Liver (tissue), 9 donors: Measurements from ENCODE around the gene METTL13. TPM values are rescaled to one million over a fixed set of nuclear protein-coding genes. Genes with fewer than 3 reads are reported as not detected.

Source experiments
- DNase-seq: peaks from one replicate; pipeline ENCODE4 v3.0.0-alpha.2; 2017; ENCODE audit warnings: low spot score
- H3K27ac ChIP-seq, 2 donors: one replicate each; pipeline ENCODE4 v1.7.0; 2013; ENCODE audit warnings: inconsistent platforms in 2 of 2, low read length in 2 of 2, control low read depth in 1 of 2, low read depth in 1 of 2, mild to moderate bottlenecking in 1 of 2
- H3K27me3 ChIP-seq, 4 donors: one replicate each; pipeline versions ENCODE4 v1.6.1 to v1.7.0; 2013; ENCODE audit warnings: low read length in 3 of 4, inconsistent platforms in 1 of 4, mild to moderate bottlenecking in 1 of 4, moderate library complexity in 1 of 4; ENCODE audit not compliant: control insufficient read depth in 4 of 4, insufficient read depth in 4 of 4
- H3K36me3 ChIP-seq, 4 donors: one replicate each; pipeline versions ENCODE4 v1.6.1 to v1.7.0; 2013; ENCODE audit warnings: low read length in 3 of 4, mild to moderate bottlenecking in 3 of 4, low read depth in 1 of 4, moderate library complexity in 1 of 4; ENCODE audit not compliant: control insufficient read depth in 4 of 4, insufficient read depth in 3 of 4
- H3K4me1 ChIP-seq, 4 donors: one replicate each; pipeline versions ENCODE4 v1.6.1 to v1.7.0; 2013; ENCODE audit warnings: low read length in 3 of 4, mild to moderate bottlenecking in 3 of 4, moderate library complexity in 1 of 4; ENCODE audit not compliant: control insufficient read depth in 4 of 4, insufficient read depth in 4 of 4
- H3K4me3 ChIP-seq, 3 donors: one replicate each; pipeline versions ENCODE4 v1.6.1 to v1.7.0; 2013; ENCODE audit warnings: low read length in 3 of 3, control low read depth in 1 of 3, low read depth in 1 of 3, mild to moderate bottlenecking in 1 of 3
- H3K9ac ChIP-seq, 2 donors: one replicate each; pipeline ENCODE4 v1.7.0; 2013; ENCODE audit warnings: low read length in 2 of 2, mild to moderate bottlenecking in 2 of 2, moderate library complexity in 2 of 2, control low read depth in 1 of 2, low read depth in 1 of 2
- H3K9me3 ChIP-seq, 4 donors: one replicate each; pipeline versions ENCODE4 v1.6.1 to v1.7.0; 2013; ENCODE audit warnings: low read length in 3 of 4; ENCODE audit not compliant: control insufficient read depth in 4 of 4
- FOXA1 ChIP-seq: IDR thresholded peaks from 2 replicates; pipeline ENCODE4 v1.6.1; 2016; ENCODE audit warnings: antibody characterized with exemption
- GABPA ChIP-seq, 2 donors: IDR thresholded peaks in 1 of 2; conservative IDR thresholded peaks in 1 of 2; 2 replicates each; pipeline ENCODE4 v1.6.1; 2016; ENCODE audit warnings: antibody characterized with exemption in 2 of 2, mild to moderate bottlenecking in 1 of 2, moderate library complexity in 1 of 2
- HNF4A ChIP-seq, 2 donors: conservative IDR thresholded peaks; 2 replicates each; pipeline ENCODE4 v1.6.1; 2016; ENCODE audit warnings: antibody characterized with exemption in 2 of 2, mild to moderate bottlenecking in 2 of 2
- HNF4G ChIP-seq: IDR thresholded peaks from 2 replicates; pipeline ENCODE4 v1.6.1; 2016; ENCODE audit warnings: antibody characterized with exemption
- JUND ChIP-seq, 2 donors: IDR thresholded peaks; 2 replicates each; pipeline ENCODE4 v1.6.1; 2016; ENCODE audit warnings: antibody characterized with exemption in 2 of 2
- NR2F2 ChIP-seq: IDR thresholded peaks from 2 replicates; pipeline ENCODE4 v1.6.1; 2016; ENCODE audit warnings: antibody characterized with exemption
- RAD21 ChIP-seq, 2 donors: IDR thresholded peaks; 2 replicates each; pipeline ENCODE4 v1.6.1; 2016; ENCODE audit warnings: antibody characterized with exemption in 2 of 2, mild to moderate bottlenecking in 2 of 2
- RXRA ChIP-seq, 2 donors: IDR thresholded peaks; 2 replicates each; pipeline ENCODE4 v1.6.1; 2017 to 2018; ENCODE audit warnings: antibody characterized with exemption in 2 of 2, mild to moderate bottlenecking in 1 of 2
- SP1 ChIP-seq: IDR thresholded peaks from 2 replicates; pipeline ENCODE4 v1.6.1; 2018; ENCODE audit warnings: antibody characterized with exemption, mild to moderate bottlenecking
- TAF1 ChIP-seq: conservative IDR thresholded peaks from 2 replicates; pipeline ENCODE4 v1.6.1; 2016; ENCODE audit warnings: antibody characterized with exemption, mild to moderate bottlenecking
- WGBS: extraction: QIAGEN DNeasy Blood & Tissue Kit; methylation state at CpG from one replicate; pipeline ENCODE4 v1.1.7; 2013; 5-methylcytosine and 5-hydroxymethylcytosine counted together
- polyA plus RNA-seq, 2 donors: library from polyadenylated mRNA; stranded (reverse) in 1 of 2; unstranded in 1 of 2; fragments of 200-250 nt in 1 of 2; fragments of >200 nt in 1 of 2; fragmentation: Nextera tagmentation in 1 of 2; extraction: Ambion mirVana in 1 of 2; gene quantifications; one replicate each; pipeline versions ENCODE4 v1.2.1 to v1.2.3, GENCODE V29; 2013 to 2015
- total RNA-seq, 2 donors: library from RNA; depleted of rRNA; stranded (reverse); fragments of >200 nt; gene quantifications; one replicate each; pipeline ENCODE4 v1.2.3, GENCODE V29; 2014
- TF ChIP-seq, protein P1 (sequence below): IDR thresholded peaks from 2 replicates; pipeline ENCODE4 v1.6.1; 2016; ENCODE audit warnings: antibody characterized with exemption
- TF ChIP-seq, protein P2 (sequence below): fragments of 150-350 bp; IDR thresholded peaks from 2 replicates; pipeline ENCODE4 v1.5.1; 2017; ENCODE audit warnings: improper control_type of control experiment, low read depth, low read length; ENCODE audit not compliant: missing input control
- TF ChIP-seq, protein P3 (sequence below): IDR thresholded peaks from 2 replicates; pipeline ENCODE4 v1.6.1; 2016; ENCODE audit warnings: antibody characterized with exemption
- TF ChIP-seq, protein P4 (sequence below): IDR thresholded peaks from 2 replicates; pipeline ENCODE4 v1.6.1; 2016; ENCODE audit warnings: antibody characterized with exemption, mild to moderate bottlenecking
- TF ChIP-seq, protein P5 (sequence below): IDR thresholded peaks from 2 replicates; pipeline ENCODE4 v1.6.1; 2016; ENCODE audit warnings: antibody characterized with exemption
- donor health status: healthy.
- donor health status: healthy.
- donor health status: healthy.
- donor health status: healthy.
- donor health status: healthy.

Gene METTL13
- total and polyA plus RNA-seq, 4 donors, result 10.5 to 16.1 (median 13.4) TPM

DNA sequence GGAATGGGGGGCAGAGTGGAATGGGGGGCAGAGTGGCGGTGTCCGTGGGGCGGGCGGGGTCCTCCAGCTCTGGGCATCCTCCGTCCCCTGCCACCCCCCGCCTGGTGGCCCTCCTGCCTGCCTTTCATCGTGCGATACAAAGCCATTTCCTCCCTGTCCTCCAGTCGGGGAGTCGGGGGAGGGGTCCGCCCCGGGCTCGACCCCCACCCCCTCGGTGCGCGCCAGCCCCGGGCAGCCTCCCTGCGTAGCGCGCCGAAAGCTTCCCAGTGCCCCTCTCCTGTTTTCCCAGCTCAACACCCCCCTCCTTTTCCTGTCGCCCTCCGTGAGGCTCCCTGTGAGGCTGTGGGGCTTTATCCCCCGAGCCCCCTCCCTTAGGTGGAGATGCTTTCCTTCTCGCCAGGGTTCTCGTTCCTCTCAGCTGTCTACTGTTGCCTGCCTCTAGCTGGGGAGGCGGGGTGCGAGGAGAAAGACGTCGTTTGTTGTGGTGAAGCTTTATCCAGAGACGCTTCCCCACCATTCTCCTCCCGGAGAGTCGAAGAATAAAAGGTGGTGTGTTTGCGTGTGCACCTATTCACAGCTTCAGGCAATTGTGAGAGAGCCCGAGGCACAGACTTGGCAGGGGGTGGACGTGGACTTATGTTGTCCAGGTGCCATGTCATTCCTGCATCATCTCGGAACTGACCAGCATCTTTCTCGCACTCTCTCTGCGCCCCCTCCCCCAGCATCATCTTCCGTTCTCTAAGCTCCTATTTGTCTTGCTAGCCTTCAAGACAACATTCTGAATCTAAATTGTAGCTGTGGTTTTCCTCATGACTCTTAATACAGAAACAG is 60.7 kb downstream of the METTL13 start (continued):
- TF ChIP-seq, protein P1, sequence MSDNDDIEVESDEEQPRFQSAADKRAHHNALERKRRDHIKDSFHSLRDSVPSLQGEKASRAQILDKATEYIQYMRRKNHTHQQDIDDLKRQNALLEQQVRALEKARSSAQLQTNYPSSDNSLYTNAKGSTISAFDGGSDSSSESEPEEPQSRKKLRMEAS, result no peak
- TF ChIP-seq NR2F2, result no peak
- TF ChIP-seq GABPA (IDR thresholded peaks at IDR 0.05 in 1 of 2, conservative IDR thresholded peaks at IDR 0.05 in 1 of 2), result no peak
- no peak for TF ChIP-seq FOXA1

DNA sequence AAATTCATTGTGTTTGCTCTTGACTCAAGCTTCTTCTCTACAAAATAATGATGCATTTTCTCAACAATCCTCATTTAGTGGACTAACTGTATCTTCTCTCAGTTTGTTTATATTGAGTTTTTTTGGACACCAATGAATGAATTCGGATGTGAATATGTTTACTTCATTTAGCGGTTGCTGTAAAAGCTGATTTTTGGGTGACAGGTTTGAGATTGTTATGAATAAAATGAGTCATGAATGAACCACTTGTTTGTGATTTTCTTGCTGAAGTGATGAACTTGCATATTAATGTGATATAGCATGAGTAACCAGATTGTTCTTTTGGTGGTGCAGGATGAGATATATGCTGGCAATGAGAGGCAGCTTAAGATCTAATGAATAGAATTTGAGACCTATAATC is 62.9 kb downstream of the METTL13 start:
- no peak overlapping the region for H3K9ac ChIP-seq
- DNase-seq, result no peak
- H3K27me3 ChIP-seq, result peaks cover 0 to 9% (median 4%) of the 10 kb centered on the region in 4 donors
- H3K4me1 ChIP-seq, result peaks cover 0 to 9% (median 4%) of the 10 kb centered on the region in 4 donors
- 88% methylated on average over 2 of the region's 2 CpGs for WGBS
- no peak overlapping the region for H3K27ac ChIP-seq
- no peak for TF ChIP-seq RXRA (IDR thresholded peaks at IDR 0.05)
- TF ChIP-seq HNF4A (conservative IDR thresholded peaks at IDR 0.05), result no peak
- TF ChIP-seq RAD21 (IDR thresholded peaks at IDR 0.05), result no peak
- TF ChIP-seq, protein P2, sequence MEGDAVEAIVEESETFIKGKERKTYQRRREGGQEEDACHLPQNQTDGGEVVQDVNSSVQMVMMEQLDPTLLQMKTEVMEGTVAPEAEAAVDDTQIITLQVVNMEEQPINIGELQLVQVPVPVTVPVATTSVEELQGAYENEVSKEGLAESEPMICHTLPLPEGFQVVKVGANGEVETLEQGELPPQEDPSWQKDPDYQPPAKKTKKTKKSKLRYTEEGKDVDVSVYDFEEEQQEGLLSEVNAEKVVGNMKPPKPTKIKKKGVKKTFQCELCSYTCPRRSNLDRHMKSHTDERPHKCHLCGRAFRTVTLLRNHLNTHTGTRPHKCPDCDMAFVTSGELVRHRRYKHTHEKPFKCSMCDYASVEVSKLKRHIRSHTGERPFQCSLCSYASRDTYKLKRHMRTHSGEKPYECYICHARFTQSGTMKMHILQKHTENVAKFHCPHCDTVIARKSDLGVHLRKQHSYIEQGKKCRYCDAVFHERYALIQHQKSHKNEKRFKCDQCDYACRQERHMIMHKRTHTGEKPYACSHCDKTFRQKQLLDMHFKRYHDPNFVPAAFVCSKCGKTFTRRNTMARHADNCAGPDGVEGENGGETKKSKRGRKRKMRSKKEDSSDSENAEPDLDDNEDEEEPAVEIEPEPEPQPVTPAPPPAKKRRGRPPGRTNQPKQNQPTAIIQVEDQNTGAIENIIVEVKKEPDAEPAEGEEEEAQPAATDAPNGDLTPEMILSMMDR, result no peak
- TF ChIP-seq, protein P3, sequence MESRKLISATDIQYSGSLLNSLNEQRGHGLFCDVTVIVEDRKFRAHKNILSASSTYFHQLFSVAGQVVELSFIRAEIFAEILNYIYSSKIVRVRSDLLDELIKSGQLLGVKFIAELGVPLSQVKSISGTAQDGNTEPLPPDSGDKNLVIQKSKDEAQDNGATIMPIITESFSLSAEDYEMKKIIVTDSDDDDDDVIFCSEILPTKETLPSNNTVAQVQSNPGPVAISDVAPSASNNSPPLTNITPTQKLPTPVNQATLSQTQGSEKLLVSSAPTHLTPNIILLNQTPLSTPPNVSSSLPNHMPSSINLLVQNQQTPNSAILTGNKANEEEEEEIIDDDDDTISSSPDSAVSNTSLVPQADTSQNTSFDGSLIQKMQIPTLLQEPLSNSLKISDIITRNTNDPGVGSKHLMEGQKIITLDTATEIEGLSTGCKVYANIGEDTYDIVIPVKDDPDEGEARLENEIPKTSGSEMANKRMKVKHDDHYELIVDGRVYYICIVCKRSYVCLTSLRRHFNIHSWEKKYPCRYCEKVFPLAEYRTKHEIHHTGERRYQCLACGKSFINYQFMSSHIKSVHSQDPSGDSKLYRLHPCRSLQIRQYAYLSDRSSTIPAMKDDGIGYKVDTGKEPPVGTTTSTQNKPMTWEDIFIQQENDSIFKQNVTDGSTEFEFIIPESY, result no peak
- no peak for TF ChIP-seq SP1
- TF ChIP-seq, protein P4, sequence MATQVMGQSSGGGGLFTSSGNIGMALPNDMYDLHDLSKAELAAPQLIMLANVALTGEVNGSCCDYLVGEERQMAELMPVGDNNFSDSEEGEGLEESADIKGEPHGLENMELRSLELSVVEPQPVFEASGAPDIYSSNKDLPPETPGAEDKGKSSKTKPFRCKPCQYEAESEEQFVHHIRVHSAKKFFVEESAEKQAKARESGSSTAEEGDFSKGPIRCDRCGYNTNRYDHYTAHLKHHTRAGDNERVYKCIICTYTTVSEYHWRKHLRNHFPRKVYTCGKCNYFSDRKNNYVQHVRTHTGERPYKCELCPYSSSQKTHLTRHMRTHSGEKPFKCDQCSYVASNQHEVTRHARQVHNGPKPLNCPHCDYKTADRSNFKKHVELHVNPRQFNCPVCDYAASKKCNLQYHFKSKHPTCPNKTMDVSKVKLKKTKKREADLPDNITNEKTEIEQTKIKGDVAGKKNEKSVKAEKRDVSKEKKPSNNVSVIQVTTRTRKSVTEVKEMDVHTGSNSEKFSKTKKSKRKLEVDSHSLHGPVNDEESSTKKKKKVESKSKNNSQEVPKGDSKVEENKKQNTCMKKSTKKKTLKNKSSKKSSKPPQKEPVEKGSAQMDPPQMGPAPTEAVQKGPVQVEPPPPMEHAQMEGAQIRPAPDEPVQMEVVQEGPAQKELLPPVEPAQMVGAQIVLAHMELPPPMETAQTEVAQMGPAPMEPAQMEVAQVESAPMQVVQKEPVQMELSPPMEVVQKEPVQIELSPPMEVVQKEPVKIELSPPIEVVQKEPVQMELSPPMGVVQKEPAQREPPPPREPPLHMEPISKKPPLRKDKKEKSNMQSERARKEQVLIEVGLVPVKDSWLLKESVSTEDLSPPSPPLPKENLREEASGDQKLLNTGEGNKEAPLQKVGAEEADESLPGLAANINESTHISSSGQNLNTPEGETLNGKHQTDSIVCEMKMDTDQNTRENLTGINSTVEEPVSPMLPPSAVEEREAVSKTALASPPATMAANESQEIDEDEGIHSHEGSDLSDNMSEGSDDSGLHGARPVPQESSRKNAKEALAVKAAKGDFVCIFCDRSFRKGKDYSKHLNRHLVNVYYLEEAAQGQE, result no peak
- no peak for TF ChIP-seq JUND (IDR thresholded peaks at IDR 0.05)
- TF ChIP-seq TAF1, result no peak
- no peak for TF ChIP-seq NR2F2
- TF ChIP-seq, protein P5, sequence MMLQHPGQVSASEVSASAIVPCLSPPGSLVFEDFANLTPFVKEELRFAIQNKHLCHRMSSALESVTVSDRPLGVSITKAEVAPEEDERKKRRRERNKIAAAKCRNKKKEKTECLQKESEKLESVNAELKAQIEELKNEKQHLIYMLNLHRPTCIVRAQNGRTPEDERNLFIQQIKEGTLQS, result no peak
- no peak for TF ChIP-seq HNF4G
- H3K9me3 ChIP-seq, result peaks cover 4 to 9% (median 8%) of the 10 kb centered on the region in 4 donors
- no peak overlapping the region for H3K4me3 ChIP-seq
- H3K36me3 ChIP-seq, result no peaks in the 10 kb centered on the region
